DMS79 (cell line): ENCODE results near the gene TTC21A.
"Not testable (repeated sequence)": the region's sequence is repeated elsewhere in the genome, so short reads cannot be mapped to it uniquely, and the experiment has no call there.

Experiments
- DNase-seq: peaks from one replicate; lab custom pipeline; 2025; lab: John Stamatoyannopoulos, UW

TTC21A gene, protein sequence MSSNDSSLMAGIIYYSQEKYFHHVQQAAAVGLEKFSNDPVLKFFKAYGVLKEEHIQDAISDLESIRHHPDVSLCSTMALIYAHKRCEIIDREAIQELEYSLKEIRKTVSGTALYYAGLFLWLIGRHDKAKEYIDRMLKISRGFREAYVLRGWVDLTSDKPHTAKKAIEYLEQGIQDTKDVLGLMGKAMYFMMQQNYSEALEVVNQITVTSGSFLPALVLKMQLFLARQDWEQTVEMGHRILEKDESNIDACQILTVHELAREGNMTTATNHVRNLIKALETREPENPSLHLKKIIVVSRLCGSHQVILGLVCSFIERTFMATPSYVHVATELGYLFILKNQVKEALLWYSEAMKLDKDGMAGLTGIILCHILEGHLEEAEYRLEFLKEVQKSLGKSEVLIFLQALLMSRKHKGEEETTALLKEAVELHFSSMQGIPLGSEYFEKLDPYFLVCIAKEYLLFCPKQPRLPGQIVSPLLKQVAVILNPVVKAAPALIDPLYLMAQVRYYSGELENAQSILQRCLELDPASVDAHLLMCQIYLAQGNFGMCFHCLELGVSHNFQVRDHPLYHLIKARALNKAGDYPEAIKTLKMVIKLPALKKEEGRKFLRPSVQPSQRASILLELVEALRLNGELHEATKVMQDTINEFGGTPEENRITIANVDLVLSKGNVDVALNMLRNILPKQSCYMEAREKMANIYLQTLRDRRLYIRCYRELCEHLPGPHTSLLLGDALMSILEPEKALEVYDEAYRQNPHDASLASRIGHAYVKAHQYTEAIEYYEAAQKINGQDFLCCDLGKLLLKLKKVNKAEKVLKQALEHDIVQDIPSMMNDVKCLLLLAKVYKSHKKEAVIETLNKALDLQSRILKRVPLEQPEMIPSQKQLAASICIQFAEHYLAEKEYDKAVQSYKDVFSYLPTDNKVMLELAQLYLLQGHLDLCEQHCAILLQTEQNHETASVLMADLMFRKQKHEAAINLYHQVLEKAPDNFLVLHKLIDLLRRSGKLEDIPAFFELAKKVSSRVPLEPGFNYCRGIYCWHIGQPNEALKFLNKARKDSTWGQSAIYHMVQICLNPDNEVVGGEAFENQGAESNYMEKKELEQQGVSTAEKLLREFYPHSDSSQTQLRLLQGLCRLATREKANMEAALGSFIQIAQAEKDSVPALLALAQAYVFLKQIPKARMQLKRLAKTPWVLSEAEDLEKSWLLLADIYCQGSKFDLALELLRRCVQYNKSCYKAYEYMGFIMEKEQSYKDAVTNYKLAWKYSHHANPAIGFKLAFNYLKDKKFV (N-terminal part only)

DNA sequence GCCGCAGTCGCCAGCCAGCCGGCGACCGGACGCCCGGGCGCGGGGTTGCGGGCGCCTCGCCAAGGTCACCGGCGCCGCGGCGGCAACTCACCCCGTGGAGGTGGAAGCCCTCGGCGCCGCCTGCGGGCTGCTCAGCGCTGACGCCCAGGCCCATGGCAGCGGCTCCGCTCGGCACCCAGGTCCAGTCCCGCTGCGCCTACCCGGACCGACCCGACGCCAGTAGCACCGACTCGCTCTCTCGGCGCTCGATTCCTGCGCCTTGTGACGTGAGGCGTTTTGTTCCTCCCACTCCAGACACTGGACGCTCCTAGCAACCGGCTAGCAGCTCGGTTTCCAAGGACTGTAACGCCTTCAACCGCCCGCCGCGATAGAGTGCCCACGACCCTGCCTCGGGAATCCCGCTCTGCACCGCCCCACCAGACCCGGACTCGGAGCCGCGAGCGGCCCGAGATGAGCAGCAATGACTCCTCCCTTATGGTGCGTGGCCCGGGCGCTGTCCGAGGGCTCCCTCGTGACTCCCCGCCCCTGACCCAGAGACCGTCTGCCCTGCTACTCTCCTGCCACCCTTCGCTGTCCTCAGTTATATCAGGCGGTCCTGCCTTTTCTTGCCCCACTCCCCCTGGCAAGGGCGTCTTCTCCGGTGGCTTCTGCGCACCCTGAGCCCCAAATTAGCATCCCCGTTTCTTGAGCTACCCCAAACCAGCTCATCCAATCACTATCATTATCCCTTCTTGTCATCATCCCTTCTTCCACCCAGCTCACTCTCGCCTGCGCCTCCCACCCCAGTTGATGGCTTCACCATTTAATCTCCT lies at the start of gene TTC21A, which contains the start of gene GORASP1:
TSS of gene TTC21A (plus strand) at position 293 of the 812 bp plus-strand sequence. CDS start at position 451, 158 bp downstream.
TSS of gene GORASP1 (minus strand) at position 240 of the 812 bp plus-strand sequence. CDS start at position 154, 86 bp downstream.
- peak; percentile 39 for DNase-seq

DNA sequence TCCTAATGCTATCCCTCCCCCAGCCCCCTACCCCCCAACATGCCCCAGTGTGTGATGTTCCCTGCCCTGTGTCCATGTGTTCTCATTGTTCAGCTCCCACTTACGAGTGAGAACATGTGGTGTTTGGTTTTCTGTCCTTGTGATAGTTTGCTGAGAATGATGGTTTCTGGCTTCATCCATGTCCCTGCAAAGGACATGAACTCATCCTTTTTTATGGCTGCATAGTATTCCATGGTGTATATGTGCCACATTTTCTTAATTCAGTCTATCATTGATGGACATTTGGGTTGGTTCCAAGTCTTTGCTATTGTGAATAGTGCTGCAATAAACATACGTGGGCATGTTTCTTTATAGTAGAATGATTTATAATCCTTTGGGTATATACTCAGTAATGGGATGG lies 46.3 kb upstream of the TTC21A start:
- DNase-seq: not testable (repeated sequence)

- no peak for DNase-seq
Measured at GRCh38 chr3:39062180-39062579, 45.3 kb upstream of the TTC21A start.

DNA sequence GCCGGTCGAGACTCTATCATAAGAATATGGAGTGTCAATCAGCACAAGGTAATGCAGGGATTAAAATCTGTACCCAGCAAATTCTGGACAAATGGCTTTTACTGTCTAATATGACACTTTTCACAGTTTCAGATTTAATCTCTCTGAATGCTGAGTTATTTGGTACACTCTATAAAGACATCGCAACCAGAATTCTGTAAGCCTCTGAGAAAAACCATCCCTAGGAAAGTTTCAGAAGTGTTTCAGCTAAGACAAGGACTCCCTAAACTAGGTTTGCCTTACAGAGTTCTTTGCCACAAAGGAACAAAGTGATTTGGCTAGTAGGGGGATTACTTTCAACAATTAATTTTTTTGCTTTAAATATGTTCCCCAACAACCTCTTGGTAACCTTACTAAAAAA lies 44.3 kb upstream of the TTC21A start:
- no peak for DNase-seq

DNA sequence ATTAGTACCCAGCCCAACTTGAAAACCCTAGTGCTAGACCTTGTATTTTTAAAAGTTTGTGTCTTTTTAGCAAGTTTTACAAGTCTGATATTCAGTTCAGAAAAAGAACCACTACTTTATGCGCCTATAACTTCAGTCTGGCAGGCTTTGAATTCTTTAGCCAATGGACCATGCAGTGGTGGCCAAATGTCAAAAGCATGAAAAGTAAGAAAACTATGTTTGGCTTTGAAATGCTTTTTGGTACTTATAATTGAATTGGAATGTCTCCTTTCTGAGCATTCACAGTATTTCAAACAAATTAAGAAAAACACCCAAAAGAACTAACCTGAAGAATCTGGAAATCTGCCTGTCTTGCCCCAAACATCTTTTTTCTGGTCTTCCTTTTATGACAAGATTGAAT lies 42.8 kb upstream of the TTC21A start:
- no peak for DNase-seq

- no peak for DNase-seq
Measured at GRCh38 chr3:39065197-39065596, 42.3 kb upstream of the TTC21A start.

- DNase-seq: no peak
Measured at GRCh38 chr3:39067286-39067685, 40.2 kb upstream of the TTC21A start.

- DNase-seq: no peak
Measured at GRCh38 chr3:39068556-39068955, 38.9 kb upstream of the TTC21A start.

- no peak for DNase-seq
Measured at GRCh38 chr3:39075910-39076309, 31.6 kb upstream of the TTC21A start.

- no peak for DNase-seq
Measured at GRCh38 chr3:39079530-39079929, 27.9 kb upstream of the TTC21A start.

GRCh38 chr3:39080026-39080425 lies 27.5 kb upstream of the TTC21A start:
- no peak for DNase-seq

DNA sequence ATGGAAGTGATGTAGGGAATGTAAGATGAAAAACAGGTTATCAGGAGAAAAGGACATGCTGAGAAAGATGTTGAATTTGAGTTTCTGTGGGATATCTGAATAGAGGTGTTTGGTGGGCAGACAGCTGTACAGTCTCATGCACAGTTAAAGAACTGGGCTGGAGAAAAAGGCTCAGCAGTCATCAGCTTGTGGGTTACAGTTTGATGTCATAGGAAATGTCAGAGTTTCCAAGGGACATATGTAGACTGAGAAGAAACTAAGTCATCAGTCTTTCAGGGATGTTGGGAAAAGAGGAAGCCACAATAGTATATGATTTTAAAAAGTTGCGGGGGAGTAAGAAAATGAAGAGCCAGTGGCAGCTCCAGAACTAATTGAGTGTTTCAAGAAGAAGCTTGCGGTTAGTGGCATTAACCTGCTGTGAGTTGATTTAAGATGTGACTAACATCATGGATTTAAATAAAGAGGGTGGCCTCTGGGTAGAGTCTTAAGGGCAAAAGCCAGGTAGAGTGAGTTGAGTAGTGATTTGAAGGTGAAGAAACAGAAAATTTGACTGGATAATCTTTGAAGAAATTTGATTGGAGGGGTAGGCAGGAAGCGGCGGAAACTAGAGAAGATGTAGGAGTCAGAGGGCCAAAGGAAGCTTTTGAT lies 24.7 kb upstream of the TTC21A start:
- DNase-seq: no peak

DNA sequence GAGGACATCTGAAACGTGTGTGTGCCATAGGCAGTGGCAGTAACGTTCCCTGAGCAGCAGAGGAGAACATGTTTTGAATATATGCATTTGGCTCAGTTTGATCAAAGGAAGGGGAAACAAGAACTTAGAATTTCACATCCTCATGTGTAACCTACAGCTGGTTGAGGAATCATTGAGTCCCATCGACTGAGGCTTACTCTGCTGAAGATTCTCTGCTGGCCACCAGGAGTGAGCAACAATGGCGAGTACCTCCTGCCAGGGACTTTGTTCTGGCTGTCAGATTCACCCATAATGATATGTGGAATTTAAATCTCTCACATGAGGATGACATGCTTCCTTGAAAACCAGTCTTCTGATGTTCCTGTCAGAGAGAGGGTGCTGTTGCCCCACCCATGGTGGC lies 21.3 kb upstream of the TTC21A start:
- DNase-seq: no peak

DNA sequence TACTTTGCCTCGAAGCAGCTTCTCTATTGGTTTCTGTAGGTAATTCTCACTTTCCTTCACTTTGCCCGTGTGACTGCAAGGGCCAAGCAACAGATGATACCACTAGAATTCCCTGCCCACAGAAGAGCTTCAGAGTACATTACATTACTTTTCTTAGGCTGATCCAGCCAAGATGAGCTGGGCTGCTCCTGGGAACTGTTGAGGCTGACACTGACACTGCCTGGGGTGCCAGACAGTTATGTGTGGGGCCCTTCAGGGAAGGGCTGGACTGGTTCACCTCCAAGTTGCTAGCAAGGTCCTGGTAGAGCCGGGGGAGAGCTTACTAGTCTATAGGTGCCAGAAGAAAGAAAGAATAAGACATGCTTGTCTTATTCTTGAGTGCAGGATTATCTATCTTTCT lies 19.0 kb upstream of the TTC21A start:
- DNase-seq: no peak

DNA sequence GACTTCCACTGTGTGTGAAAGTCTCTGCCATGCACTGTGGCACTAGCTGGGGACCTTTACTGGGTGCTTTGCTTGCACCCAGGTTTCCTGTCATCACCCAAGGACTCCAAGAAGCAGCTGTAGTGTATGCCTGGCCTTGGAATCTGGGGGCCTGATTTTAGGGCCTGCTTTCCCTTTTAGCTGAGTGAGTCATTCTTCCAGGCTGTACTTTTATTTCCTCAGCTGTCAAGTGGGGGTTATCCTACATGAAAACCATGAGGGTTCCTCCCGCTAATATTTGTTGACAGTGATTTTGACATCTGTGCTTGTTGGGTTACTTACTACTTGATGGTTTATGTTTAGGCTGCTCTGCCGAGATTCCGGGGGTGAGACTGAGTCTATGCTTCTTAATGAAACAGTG lies 18.6 kb upstream of the TTC21A start:
- DNase-seq: no peak

DNA sequence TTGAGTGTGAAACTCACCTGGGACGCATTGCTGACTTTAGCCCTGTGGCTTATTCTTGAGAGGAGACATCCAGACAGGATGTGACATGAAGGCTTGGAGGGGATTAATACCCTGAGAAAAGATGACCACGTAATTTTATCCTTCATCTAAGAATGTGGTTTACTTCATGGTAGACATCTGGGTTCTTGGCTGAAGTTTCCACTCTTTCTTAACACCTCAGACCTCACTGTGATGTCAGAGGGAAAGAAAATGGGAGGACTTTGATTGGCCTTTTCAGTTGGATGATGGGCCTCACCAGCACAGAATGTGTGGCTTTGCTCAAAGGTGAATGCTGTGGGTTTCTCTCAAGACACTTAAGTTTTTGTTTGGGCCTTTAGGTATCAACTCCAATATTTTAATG lies 16.6 kb upstream of the TTC21A start:
- no peak for DNase-seq

DNA sequence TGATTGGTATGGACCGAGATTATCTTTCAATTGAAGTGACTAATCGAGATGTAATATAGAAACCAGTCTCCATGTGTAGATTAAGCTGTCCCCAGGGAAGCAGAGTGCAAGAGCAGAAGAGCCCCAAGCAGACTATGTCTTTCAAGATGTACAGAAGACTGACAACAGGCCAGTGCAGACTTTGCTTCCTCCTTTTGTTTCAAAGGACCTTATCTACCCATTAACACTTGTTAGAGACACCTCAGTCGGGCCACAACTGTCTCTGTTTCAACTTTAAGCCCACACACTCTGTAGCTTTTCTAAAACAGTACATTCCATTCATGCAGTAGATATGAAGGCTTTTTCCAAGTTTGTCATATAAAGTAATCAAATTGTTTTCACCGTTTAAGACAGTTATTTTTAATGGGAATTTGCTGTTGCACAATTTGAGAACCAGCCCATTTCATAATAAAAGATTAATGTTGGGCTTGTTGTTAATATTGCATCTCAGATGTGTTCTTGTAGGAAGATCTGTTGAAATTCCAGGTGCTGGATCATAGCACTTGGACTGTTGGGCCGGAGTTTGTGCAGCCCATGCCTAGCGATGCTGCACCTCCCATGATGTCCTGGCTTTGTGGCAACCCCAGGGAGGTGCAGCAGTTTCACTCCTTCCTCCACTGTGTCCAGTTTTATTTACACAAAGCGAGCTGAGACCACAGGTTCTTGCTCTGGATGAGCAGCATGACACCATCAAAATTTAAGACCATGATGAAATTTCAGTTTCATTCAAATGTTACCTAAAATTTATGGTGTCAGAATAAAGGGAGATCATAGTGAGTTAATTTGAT lies 12.4 kb upstream of the TTC21A start:
- DNase-seq: no peak

GRCh38 chr3:39095778-39096177 lies 11.7 kb upstream of the TTC21A start:
- no peak for DNase-seq

DNA sequence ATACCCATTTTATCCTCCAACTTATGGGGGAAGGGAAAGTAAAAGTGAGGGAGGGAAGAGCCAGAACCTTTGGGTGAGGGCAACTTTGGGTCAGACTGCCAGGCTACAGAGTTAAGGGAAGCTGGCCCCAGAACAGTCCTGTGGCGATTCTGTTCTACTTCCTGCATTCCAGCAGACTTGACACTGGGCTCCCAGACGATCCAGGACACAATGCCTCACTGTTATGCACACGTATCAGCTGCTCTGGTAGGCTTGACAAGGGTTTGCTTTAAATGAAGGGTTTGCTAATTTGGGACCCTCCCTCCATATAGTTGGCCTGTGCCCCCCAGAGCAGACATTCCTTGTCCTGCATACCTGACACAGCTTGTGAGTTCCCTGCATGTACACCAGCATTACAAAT lies 10.7 kb upstream of the TTC21A start:
- no peak for DNase-seq
